ENCODE results near the gene GMNN. TPM values are rescaled to one million over a fixed set of nuclear protein-coding genes. Genes with fewer than 3 reads are reported as not detected.
"Not testable (repeated sequence)": the region's sequence is repeated elsewhere in the genome, so short reads cannot be mapped to it uniquely, and the experiment has no call there.

The GMNN gene
- total RNA-seq, 1 experiment from 2014 or later, result 98.5 TPM

DNA sequence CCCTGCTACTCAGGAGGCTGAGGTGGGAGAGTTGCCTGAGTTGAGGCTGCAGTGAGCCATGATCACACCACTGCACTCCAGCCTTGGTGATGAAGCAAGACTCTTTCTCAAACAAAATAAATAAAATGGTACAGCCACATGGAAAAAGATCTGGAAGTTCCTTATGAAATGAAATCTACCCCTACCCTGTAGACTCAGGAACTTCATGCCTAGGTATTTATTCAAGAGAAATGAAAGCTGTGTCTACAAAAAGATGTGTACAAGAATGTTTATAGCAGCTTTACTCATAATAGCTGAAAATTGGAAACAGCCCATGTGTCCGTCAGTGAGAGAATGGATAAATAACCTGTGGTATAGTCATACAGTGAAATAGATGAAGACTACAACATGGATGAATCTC, 40.6 kb upstream of the GMNN start:
- ATAC-seq (no peak), DNase-seq (ENCODE audit: low spot score) (no peak)
- no peaks in the 10 kb centered on the region for H3K4me1 Mint-ChIP-seq
- TF ChIP-seq, protein P1, sequence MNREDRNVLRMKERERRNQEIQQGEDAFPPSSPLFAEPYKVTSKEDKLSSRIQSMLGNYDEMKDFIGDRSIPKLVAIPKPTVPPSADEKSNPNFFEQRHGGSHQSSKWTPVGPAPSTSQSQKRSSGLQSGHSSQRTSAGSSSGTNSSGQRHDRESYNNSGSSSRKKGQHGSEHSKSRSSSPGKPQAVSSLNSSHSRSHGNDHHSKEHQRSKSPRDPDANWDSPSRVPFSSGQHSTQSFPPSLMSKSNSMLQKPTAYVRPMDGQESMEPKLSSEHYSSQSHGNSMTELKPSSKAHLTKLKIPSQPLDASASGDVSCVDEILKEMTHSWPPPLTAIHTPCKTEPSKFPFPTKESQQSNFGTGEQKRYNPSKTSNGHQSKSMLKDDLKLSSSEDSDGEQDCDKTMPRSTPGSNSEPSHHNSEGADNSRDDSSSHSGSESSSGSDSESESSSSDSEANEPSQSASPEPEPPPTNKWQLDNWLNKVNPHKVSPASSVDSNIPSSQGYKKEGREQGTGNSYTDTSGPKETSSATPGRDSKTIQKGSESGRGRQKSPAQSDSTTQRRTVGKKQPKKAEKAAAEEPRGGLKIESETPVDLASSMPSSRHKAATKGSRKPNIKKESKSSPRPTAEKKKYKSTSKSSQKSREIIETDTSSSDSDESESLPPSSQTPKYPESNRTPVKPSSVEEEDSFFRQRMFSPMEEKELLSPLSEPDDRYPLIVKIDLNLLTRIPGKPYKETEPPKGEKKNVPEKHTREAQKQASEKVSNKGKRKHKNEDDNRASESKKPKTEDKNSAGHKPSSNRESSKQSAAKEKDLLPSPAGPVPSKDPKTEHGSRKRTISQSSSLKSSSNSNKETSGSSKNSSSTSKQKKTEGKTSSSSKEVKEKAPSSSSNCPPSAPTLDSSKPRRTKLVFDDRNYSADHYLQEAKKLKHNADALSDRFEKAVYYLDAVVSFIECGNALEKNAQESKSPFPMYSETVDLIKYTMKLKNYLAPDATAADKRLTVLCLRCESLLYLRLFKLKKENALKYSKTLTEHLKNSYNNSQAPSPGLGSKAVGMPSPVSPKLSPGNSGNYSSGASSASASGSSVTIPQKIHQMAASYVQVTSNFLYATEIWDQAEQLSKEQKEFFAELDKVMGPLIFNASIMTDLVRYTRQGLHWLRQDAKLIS (CRISPR knock-in tag; IDR thresholded peaks at IDR 0.05; ENCODE audit: borderline replicate concordance), result no peak
- TF ChIP-seq NFATC4 (CRISPR knock-in tag; IDR thresholded peaks at IDR 0.05) (no peak), NR1H2 (CRISPR knock-in tag; IDR thresholded peaks at IDR 0.05) (no peak), ETV6 (CRISPR knock-in tag; IDR thresholded peaks at IDR 0.05) (no peak), TCF7 (CRISPR knock-in tag; IDR thresholded peaks at IDR 0.05; ENCODE audit: low read depth) (no peak), ESRRA (CRISPR knock-in tag; IDR thresholded peaks at IDR 0.05; ENCODE audit: borderline replicate concordance) (no peak), ZNF396 (CRISPR knock-in tag; IDR thresholded peaks at IDR 0.05; ENCODE audit: borderline replicate concordance) (no peak), CREM (CRISPR knock-in tag; IDR thresholded peaks at IDR 0.05) (no peak), ATF1 (CRISPR knock-in tag; IDR thresholded peaks at IDR 0.05) (no peak), FOXJ3 (CRISPR knock-in tag; IDR thresholded peaks at IDR 0.05; ENCODE audit: borderline replicate concordance) (no peak), JAZF1 (CRISPR knock-in tag; IDR thresholded peaks at IDR 0.05) (no peak), MYBL2 (CRISPR knock-in tag; IDR thresholded peaks at IDR 0.05) (no peak)
- TF ChIP-seq, protein P2, sequence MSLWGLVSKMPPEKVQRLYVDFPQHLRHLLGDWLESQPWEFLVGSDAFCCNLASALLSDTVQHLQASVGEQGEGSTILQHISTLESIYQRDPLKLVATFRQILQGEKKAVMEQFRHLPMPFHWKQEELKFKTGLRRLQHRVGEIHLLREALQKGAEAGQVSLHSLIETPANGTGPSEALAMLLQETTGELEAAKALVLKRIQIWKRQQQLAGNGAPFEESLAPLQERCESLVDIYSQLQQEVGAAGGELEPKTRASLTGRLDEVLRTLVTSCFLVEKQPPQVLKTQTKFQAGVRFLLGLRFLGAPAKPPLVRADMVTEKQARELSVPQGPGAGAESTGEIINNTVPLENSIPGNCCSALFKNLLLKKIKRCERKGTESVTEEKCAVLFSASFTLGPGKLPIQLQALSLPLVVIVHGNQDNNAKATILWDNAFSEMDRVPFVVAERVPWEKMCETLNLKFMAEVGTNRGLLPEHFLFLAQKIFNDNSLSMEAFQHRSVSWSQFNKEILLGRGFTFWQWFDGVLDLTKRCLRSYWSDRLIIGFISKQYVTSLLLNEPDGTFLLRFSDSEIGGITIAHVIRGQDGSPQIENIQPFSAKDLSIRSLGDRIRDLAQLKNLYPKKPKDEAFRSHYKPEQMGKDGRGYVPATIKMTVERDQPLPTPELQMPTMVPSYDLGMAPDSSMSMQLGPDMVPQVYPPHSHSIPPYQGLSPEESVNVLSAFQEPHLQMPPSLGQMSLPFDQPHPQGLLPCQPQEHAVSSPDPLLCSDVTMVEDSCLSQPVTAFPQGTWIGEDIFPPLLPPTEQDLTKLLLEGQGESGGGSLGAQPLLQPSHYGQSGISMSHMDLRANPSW (CRISPR knock-in tag; conservative IDR thresholded peaks at IDR 0.05; ENCODE audit: low read depth), result no peak
- TF ChIP-seq, protein P3, sequence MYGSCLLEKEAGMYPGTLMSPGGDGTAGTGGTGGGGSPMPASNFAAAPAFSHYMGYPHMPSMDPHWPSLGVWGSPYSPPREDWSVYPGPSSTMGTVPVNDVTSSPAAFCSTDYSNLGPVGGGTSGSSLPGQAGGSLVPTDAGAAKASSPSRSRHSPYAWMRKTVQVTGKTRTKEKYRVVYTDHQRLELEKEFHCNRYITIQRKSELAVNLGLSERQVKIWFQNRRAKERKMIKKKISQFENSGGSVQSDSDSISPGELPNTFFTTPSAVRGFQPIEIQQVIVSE (CRISPR knock-in tag; IDR thresholded peaks at IDR 0.05; ENCODE audit: borderline replicate concordance), result no peak
- TF ChIP-seq, protein P4, sequence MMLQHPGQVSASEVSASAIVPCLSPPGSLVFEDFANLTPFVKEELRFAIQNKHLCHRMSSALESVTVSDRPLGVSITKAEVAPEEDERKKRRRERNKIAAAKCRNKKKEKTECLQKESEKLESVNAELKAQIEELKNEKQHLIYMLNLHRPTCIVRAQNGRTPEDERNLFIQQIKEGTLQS (CRISPR knock-in tag; conservative IDR thresholded peaks at IDR 0.05), result no peak
- TF ChIP-seq, protein P5, sequence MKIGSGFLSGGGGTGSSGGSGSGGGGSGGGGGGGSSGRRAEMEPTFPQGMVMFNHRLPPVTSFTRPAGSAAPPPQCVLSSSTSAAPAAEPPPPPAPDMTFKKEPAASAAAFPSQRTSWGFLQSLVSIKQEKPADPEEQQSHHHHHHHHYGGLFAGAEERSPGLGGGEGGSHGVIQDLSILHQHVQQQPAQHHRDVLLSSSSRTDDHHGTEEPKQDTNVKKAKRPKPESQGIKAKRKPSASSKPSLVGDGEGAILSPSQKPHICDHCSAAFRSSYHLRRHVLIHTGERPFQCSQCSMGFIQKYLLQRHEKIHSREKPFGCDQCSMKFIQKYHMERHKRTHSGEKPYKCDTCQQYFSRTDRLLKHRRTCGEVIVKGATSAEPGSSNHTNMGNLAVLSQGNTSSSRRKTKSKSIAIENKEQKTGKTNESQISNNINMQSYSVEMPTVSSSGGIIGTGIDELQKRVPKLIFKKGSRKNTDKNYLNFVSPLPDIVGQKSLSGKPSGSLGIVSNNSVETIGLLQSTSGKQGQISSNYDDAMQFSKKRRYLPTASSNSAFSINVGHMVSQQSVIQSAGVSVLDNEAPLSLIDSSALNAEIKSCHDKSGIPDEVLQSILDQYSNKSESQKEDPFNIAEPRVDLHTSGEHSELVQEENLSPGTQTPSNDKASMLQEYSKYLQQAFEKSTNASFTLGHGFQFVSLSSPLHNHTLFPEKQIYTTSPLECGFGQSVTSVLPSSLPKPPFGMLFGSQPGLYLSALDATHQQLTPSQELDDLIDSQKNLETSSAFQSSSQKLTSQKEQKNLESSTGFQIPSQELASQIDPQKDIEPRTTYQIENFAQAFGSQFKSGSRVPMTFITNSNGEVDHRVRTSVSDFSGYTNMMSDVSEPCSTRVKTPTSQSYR (CRISPR knock-in tag; IDR thresholded peaks at IDR 0.05), result no peak
- TF ChIP-seq, protein P6, sequence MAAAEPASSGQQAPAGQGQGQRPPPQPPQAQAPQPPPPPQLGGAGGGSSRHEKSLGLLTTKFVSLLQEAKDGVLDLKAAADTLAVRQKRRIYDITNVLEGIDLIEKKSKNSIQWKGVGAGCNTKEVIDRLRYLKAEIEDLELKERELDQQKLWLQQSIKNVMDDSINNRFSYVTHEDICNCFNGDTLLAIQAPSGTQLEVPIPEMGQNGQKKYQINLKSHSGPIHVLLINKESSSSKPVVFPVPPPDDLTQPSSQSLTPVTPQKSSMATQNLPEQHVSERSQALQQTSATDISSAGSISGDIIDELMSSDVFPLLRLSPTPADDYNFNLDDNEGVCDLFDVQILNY (CRISPR knock-in tag; IDR thresholded peaks at IDR 0.05), result no peak
- TF ChIP-seq, protein P7, sequence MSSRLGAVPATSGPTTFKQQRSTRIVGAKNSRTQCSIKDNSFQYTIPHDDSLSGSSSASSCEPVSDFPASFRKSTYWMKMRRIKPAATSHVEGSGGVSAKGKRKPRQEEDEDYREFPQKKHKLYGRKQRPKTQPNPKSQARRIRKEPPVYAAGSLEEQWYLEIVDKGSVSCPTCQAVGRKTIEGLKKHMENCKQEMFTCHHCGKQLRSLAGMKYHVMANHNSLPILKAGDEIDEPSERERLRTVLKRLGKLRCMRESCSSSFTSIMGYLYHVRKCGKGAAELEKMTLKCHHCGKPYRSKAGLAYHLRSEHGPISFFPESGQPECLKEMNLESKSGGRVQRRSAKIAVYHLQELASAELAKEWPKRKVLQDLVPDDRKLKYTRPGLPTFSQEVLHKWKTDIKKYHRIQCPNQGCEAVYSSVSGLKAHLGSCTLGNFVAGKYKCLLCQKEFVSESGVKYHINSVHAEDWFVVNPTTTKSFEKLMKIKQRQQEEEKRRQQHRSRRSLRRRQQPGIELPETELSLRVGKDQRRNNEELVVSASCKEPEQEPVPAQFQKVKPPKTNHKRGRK (CRISPR knock-in tag; IDR thresholded peaks at IDR 0.05; ENCODE audit: borderline replicate concordance), result no peak
- TF ChIP-seq, protein P8, sequence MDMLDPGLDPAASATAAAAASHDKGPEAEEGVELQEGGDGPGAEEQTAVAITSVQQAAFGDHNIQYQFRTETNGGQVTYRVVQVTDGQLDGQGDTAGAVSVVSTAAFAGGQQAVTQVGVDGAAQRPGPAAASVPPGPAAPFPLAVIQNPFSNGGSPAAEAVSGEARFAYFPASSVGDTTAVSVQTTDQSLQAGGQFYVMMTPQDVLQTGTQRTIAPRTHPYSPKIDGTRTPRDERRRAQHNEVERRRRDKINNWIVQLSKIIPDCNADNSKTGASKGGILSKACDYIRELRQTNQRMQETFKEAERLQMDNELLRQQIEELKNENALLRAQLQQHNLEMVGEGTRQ (CRISPR knock-in tag; IDR thresholded peaks at IDR 0.05), result no peak
- H3K4me3 Mint-ChIP-seq, result no peak overlapping the region
- H3K9me3 Mint-ChIP-seq, result peaks cover 40% of the 10 kb centered on the region
- H3K36me3 Mint-ChIP-seq, result peaks cover 20% of the 10 kb centered on the region
- H3K27me3 Mint-ChIP-seq (ENCODE audit: low read depth), result peaks cover 6% of the 10 kb centered on the region
- ChIA-PET CTCF (no interaction called here), POLR2A (interaction anchor here (1.2 kb wide), 1 partner anchor 13 kb away, joined by 3 read pairs; no protein-coding TSS in a partner anchor)
- H3K27ac Mint-ChIP-seq, result no peak overlapping the region

DNA sequence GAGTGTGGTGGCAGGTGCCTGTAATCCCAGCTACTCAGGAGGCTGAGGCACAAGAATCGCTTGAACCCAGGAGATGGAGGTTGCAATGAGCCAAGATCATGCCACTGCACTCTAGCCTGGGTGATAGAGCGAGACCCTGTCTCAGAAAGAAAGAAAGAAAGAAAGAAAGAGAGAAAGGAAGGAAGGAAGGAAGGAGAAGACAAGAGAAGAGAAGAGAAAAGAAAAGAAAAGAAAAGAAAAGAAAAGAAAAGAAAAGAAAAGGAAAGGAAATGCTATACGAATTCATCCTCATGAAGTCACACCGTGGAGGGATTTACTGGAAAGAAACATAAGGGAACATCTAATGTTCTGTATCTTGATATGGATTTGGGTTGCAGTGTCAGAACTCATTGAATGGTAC, 40.0 kb upstream of the GMNN start:
- CTCF ChIA-PET; H3K4me1 Mint-ChIP-seq; H3K27me3 Mint-ChIP-seq (ENCODE audit: low read depth); DNase-seq (ENCODE audit: low spot score); H3K27ac Mint-ChIP-seq; ATAC-seq; POLR2A ChIA-PET; H3K4me3 Mint-ChIP-seq: not testable (repeated sequence)
- Mint-ChIP-seq H3K36me3 (peaks cover 17% of the 10 kb centered on the region), H3K9me3 (peaks cover 36% of the 10 kb centered on the region)
